Stimulated activated naive CD8-positive, alpha-beta T cell treated with anti-CD3 and anti-CD28 coated beads, Interleukin-15, amount 100 ng/mL, for 72 hours (primary cell): ENCODE measurements around the gene RAET1L.
"Not testable (repeated sequence)": the region's sequence is repeated elsewhere in the genome, so short reads cannot be mapped to it uniquely, and the experiment has no call there.

ENCODE experiments used
- ATAC-seq: fragments of 150-1000 bp; cut with Tn5 transposase; 2 replicates; pipeline ENCODE4 v1.10.0; 2021; ENCODE audit warnings: mild to moderate bottlenecking, moderate library complexity
- DNase-seq, 2 donors: peaks; one replicate each; pipeline ENCODE4 v3.0.0; 2021 to 2022
- H3K27ac Mint-ChIP-seq, 2 donors: one replicate each; pipeline ENCODE4 v1.8.0; 2022; ENCODE audit warnings: mild to moderate bottlenecking in 2 of 2, mixed read lengths in 2 of 2, moderate library complexity in 2 of 2
- H3K27me3 Mint-ChIP-seq: one replicate; pipeline ENCODE4 v1.8.0; 2022; ENCODE audit warnings: mixed read lengths
- H3K4me1 Mint-ChIP-seq: one replicate; pipeline ENCODE4 v1.8.0; 2022; ENCODE audit warnings: mild to moderate bottlenecking, mixed read lengths
- H3K4me3 Mint-ChIP-seq, 2 donors: one replicate each; pipeline ENCODE4 v1.8.0; 2022; ENCODE audit warnings: mild to moderate bottlenecking in 2 of 2, mixed read lengths in 2 of 2, moderate library complexity in 1 of 2
- H3K9me3 Mint-ChIP-seq, 2 donors: one replicate each; pipeline ENCODE4 v1.8.0; 2022; ENCODE audit warnings: mixed read lengths in 2 of 2

RAET1L gene, protein sequence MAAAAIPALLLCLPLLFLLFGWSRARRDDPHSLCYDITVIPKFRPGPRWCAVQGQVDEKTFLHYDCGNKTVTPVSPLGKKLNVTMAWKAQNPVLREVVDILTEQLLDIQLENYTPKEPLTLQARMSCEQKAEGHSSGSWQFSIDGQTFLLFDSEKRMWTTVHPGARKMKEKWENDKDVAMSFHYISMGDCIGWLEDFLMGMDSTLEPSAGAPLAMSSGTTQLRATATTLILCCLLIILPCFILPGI

DNA sequence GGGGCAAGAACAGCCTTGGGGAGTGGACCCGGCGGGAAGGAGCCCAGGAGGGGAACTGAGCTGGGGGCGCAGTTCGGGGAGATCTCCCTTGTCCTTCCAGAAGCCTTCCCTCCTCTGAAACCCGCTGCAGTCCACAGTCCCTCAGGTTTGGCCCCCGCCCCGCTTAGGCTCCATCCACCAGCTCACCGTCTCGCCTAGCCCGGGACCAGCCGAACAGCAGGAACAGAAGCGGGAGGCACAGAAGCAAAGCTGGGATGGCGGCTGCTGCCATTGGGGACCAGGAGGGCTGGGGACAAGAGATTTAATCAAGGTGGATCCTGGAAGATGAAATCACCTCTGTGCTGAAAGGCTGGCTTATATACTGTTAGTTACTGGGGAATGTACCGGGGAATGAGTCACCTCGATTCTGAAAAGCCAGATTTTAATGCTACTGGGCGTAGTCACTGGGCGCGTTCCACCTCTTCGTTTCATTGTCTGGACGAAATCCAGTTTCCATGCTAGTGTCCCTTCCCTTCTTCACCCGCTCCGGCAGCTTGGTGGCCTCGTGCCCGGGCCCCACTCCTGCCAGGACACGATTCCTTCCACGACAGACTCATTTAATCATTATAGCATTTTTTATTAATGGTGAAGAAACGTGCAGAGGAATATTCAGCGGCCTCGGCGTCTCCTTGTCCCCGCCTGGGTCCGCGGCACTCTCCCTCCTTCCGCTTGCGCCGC lies at the start of gene RAET1L:
RAET1L (minus strand) TSS at position 332 of the 717 bp plus-strand sequence; CDS start at position 271, 61 bp downstream.
- no peak within 1 kb of the TSS for H3K27ac Mint-ChIP-seq
- peak in 1 of 2 donors; percentile 44 for DNase-seq
- H3K9me3 Mint-ChIP-seq = no peaks in the 10 kb centered on the region
- ATAC-seq = peak; percentile 87
- H3K4me1 Mint-ChIP-seq = peaks cover 49% of the 10 kb centered on the region
- H3K4me3 Mint-ChIP-seq = peak within 1 kb of the TSS; percentile 21 to 44
- H3K27me3 Mint-ChIP-seq = peaks cover 71% of the 10 kb centered on the region

DNA sequence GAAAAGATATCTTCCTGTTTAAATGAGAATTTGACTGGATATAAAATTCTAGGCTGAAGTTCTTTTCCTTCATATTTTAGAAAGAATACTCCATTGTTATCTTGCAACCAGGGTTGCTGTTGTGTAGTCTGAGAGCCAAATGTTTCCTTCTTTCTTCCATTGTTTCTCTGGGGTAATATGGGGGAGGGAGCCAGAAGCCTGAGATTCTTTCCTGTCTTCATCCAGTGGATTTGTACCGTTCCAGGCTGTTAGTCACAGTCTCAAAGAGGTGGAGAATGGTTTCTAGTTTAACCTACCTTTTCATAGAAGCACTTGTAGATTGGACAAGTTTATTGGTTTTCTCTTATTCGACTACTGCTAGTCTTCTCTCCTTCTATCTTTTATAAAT lies 49.7 kb upstream of the RAET1L start:
- H3K4me3 Mint-ChIP-seq = no peak overlapping the region
- H3K9me3 Mint-ChIP-seq = no peaks in the 10 kb centered on the region
- peaks cover 34% of the 10 kb centered on the region for H3K4me1 Mint-ChIP-seq
- DNase-seq = no peak
- peaks cover 39% of the 10 kb centered on the region for H3K27me3 Mint-ChIP-seq
- no peak for ATAC-seq
- no peak overlapping the region for H3K27ac Mint-ChIP-seq

DNA sequence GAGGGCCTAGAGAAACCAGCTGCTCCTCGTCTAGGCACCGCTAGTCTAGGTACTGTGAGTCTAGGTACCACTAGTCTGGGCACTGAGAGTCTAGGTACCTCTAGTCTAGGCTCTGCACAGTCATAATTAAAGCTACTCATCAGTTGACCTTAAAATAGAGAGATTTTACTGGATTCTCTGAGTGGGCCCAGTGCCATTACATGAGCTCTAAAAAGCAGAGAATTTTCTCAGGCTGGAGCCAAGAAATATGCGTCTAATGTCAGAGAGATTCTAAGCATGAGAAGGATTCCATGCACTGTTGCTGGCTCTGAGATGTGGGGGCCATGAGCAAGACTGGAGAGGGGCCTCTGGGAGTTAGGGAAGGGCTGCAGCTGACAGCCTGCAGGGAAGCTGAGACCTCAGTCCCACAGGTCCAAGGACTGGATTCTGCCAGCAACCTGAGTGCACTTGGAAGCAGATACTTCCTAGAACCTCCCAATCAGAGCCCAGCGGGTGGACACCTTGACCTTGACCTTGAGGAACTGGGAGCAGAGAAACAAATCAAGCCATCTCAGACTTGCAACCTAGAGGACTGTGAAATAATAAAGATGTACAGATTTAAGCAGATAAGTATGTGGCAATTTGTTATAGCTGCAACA lies 49.2 kb upstream of the RAET1L start:
- H3K4me1 Mint-ChIP-seq = peaks cover 34% of the 10 kb centered on the region
- H3K9me3 Mint-ChIP-seq, H3K27ac Mint-ChIP-seq, DNase-seq, H3K4me3 Mint-ChIP-seq, ATAC-seq: not testable (repeated sequence)
- peaks cover 44% of the 10 kb centered on the region for H3K27me3 Mint-ChIP-seq

DNA sequence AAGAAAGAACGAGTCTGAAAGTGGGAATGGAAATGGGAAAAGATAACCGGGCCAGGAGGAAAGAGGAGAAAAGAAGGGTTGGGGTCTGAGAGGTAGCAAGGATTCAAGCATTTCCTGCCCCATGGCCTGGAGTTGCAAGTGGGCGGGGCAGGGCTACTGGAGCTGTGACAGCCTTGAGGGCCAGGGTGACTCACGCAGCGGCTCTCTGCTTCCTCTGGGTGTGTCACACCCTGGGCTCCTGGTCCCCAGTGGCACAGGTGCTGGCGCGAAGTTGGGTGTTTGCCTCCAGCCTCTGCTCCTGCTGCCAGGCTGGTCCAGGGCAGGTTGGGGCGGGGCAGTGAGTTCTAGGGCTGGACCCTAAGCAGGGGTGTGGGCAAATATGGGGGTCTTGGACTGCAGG lies 46.9 kb upstream of the RAET1L start:
- no peak overlapping the region for H3K27ac Mint-ChIP-seq
- peak in 1 of 2 donors; percentile 23 for DNase-seq
- peaks cover 42% of the 10 kb centered on the region for H3K4me1 Mint-ChIP-seq
- no peak for ATAC-seq
- no peaks in the 10 kb centered on the region for H3K9me3 Mint-ChIP-seq
- H3K27me3 Mint-ChIP-seq = peaks cover 45% of the 10 kb centered on the region
- no peak overlapping the region for H3K4me3 Mint-ChIP-seq

DNA sequence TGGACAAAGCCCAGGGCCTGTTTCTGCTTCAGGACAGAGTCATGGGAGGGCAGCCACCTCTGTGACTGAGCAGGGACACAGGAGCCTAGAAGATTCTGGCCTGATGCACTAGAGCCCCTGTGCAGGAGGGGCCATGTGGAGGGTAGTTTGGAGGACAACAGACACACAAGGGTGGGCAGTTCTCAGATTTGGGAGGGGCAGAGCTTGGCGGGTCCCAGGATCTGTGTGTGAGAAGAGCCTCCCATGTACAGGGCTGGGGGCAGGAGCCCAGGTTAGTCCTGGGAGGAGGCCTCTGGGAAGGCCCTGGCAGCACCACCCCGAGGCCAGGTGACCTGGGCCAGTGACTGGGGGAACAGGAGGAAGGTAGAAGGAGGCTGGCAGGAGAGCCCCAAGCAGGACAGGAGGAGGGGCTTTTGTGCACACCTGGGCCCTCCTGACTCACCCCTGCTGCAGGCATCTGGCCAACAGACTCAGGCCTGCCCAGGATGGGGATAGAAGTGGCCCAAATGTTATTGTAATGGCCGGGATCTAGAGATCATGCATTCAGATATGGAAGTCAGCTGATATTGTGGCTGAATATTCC lies 45.0 kb upstream of the RAET1L start:
- no peak for DNase-seq
- Mint-ChIP-seq H3K4me1 (peaks cover 32% of the 10 kb centered on the region), H3K27me3 (peaks cover 51% of the 10 kb centered on the region), H3K9me3 (no peaks in the 10 kb centered on the region), H3K27ac (no peak overlapping the region), H3K4me3 (peak overlapping the region in 1 of 2 donors; percentile 7)
- no peak for ATAC-seq

DNA sequence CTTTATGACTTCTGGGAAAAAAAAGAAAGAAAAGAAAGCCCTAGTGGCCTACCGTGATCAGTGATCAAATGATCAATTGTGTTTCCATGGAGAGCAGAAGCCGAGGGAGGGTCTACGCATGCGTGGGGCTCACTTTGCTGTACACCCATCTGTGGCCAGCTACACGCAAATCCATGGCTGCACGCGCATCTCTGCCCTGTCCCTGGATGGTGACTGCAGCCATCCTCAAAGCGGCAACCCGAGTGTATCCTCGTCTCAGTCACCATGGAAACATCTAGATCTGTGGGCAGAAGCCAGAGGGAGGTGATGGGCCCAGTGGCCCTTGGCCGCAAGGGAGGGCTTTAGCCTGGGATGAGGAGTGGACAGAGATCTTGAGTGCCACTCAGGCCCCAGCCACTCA lies 44.4 kb upstream of the RAET1L start:
- ATAC-seq (no peak), DNase-seq (no peak)
- Mint-ChIP-seq H3K4me1 (peaks cover 32% of the 10 kb centered on the region), H3K4me3 (peak overlapping the region; percentile 7 to 85), H3K27me3 (peaks cover 46% of the 10 kb centered on the region), H3K9me3 (no peaks in the 10 kb centered on the region), H3K27ac (no peak overlapping the region)

DNA sequence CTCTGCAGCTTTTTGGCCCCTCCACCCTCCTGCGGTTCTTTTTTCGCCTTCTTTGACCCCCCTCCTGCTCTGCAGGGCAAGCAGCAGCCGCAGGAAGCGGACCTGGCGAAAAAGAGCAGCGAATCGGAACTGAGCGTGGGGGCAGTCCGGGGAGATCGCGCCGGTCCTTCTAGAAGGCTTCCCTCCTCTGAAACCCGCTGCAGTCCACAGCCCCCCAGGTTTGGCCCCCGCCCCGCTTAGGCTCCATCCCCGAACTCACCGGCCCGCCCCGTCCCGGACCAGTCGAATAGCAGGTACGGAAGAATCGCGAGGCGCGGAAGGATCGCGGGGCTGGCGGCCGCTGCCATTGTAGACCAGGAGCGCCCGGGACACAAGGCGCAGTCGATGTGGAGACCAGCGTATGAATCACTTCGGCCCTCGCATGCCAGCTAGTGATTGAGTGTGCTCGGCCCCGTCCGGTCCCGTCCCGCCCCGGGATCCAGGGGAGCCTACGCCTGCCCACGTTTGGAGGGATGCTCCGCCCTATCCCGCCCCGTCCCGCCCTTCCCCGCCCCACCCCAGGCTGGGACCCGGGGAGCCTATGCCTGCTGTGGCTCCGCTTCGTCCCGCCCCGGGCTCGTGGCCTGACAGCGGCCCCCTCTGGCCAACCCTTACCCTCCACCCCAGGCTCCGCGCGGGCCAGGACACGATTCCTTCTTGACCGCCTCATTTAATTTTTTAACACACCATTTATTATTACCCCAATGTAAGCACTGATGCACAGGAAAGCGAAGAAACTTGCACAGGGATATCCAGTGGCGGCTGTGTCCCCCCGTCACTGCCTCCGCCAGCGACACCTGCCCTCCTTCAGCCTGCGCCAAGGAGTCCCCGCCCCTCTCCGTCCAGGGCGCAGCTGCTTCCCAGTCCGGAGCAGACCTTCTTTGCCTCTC lies 43.7 kb upstream of the RAET1L start, which contains the start of gene ULBP3:
ULBP3 (minus strand) TSS at position 402 of the 929 bp plus-strand sequence; CDS start at position 347, 55 bp downstream.
- H3K27ac Mint-ChIP-seq = peak within 1 kb of the TSS in 1 of 2 donors; percentile 34
- peak; percentile 86 for ATAC-seq
- H3K27me3 Mint-ChIP-seq = peaks cover 39% of the 10 kb centered on the region
- no peaks in the 10 kb centered on the region for H3K9me3 Mint-ChIP-seq
- DNase-seq = peak; percentile 63 to 66
- peak within 1 kb of the TSS; percentile 84 to 85 for H3K4me3 Mint-ChIP-seq
- H3K4me1 Mint-ChIP-seq = peaks cover 32% of the 10 kb centered on the region

DNA sequence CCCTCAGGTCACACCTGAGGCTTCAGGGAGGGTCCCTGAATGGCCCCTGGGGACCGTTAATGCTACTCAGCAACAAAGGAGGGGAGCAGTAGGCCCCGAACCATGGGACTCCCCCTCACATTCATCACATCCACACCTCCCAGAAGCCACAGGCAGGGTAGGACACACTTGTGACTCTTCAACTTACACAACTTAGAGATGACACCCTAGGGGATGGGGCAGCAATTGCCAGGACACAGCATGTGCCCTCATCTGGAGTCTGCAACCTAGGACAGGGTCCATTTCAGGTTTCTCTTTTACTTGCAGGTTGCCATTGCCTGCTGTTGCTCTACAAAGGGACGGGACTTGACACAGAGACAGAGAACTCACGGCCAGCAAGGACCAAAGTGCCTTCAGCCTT lies 42.8 kb upstream of the RAET1L start:
- no peak overlapping the region for H3K27ac Mint-ChIP-seq
- no peaks in the 10 kb centered on the region for H3K9me3 Mint-ChIP-seq
- H3K4me3 Mint-ChIP-seq = peak overlapping the region; percentile 84 to 85
- ATAC-seq (peak; percentile 10), DNase-seq (no peak)
- H3K4me1 Mint-ChIP-seq = peaks cover 32% of the 10 kb centered on the region
- peaks cover 32% of the 10 kb centered on the region for H3K27me3 Mint-ChIP-seq

DNA sequence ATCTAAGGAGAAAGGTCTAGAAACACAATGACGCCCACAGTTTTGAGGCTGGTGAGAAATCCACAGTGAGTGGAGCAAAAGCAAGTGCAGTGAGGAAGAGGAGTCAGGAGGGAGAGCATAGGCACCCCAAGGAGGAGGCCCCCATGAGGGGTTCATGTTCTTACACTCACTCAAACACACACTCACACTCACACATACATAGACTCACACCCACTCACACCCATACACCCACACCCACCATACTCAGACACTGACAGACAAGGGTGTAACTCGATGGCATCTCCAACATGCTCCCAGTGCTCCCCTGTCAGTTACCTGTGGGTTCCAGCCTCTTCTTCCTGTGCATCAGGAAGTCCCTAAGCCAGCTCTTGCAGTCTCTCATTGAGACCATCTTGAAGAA lies 39.8 kb upstream of the RAET1L start:
- Mint-ChIP-seq H3K9me3 (no peaks in the 10 kb centered on the region), H3K4me3 (no peak overlapping the region), H3K27me3 (peaks cover 24% of the 10 kb centered on the region), H3K4me1 (peaks cover 22% of the 10 kb centered on the region), H3K27ac (no peak overlapping the region)
- ATAC-seq (no peak), DNase-seq (no peak)

DNA sequence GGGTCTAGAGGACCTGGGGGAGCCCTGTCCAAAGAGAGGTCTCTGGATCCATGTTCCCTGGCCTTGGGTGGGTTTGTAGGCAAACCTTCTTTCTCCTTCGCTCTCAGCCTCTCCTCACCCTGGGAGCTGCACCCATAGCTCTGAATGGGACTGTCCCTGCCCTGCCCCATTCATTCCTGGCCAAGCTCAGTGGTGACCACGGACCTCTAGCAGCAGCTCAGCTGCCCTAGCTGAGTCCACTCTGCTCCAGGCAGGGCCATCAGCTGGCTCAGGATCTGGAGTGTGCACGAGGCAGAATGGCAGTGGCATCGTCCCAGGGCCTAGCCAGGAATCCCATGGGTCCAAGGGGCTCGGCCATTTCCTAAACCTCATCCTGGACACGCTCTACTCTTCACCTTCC lies 38.3 kb upstream of the RAET1L start:
- Mint-ChIP-seq H3K4me1 (peaks cover 18% of the 10 kb centered on the region), H3K27me3 (peaks cover 32% of the 10 kb centered on the region), H3K4me3 (no peak overlapping the region), H3K9me3 (no peaks in the 10 kb centered on the region), H3K27ac (no peak overlapping the region)
- DNase-seq (no peak), ATAC-seq (no peak)

DNA sequence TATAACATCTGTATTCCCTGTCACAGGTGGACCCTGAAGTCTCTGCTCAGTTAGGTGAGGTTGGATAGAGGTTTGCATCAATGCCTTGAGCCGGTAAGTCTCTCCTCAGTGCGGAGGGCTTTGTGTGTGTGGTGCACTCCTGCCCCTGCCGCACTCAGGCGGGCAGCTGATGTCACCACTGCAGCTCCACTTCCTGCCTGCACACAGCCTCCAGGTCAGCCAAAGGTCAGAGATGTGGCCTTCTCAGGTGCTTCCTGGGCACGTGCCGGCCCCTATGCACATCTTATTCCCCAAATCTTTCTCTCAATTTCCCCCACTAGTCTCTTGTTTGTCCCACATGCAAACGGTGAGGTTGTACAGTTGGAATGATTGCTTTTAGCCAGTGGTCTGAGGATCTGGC lies 34.6 kb upstream of the RAET1L start:
- Mint-ChIP-seq H3K27ac (peak overlapping the region in 1 of 2 donors; percentile 50), H3K27me3 (peaks cover 45% of the 10 kb centered on the region), H3K4me1 (peaks cover 11% of the 10 kb centered on the region)
- not testable (repeated sequence) for H3K9me3 Mint-ChIP-seq, H3K4me3 Mint-ChIP-seq, DNase-seq
- peak; percentile 82 for ATAC-seq

DNA sequence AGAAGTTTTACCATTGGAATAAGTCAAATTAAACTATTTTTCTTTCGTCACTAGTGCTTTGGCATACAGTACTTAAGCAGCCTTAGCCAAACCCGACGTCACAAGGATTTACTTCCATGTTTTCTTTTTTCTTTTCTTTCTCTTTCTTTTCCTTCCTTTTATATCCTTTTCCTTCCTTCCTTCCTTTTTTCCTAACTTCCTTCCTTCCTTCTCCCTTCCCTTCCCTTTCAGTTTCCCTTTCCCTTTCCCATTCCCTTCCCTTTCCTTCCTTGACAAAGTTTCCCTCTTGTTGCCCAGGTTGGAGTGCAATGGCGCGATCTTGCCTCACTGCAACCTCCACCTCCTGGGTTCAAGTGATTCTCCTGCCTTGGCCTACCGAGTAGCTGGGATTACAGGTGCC lies 33.7 kb upstream of the RAET1L start:
- H3K9me3 Mint-ChIP-seq = no peaks in the 10 kb centered on the region
- H3K4me1 Mint-ChIP-seq = peaks cover 11% of the 10 kb centered on the region
- no peak overlapping the region for H3K4me3 Mint-ChIP-seq
- DNase-seq (no peak), ATAC-seq (no peak)
- H3K27me3 Mint-ChIP-seq = peaks cover 55% of the 10 kb centered on the region
- no peak overlapping the region for H3K27ac Mint-ChIP-seq

DNA sequence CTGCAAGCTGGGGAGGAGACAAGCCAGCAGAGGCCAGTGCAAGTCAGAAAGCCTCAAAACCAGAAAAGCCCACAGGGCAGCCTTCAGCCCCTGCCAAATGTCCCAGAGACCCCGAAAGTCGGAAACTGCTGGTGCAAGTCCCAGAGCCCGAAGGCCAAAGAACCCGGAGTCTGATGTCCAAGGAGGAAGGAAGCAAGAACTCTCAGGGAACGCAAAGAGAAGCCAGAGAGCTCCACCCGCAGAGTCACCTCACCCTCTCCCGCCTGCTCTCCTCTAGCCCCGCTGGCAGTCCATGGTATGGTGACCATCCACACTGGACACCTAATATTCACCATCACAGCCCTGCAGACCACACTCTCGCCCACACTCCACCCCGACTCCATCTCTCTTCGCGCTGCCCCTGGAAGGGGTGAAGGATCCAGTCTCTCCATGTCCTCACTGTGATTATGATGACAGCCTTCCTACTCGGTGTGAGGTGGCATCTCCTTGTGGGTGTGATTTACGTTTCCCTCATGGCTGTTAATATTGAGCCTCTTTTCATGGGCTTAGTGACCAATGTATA lies 33.0 kb upstream of the RAET1L start:
- ATAC-seq (no peak), DNase-seq (no peak)
- H3K4me1 Mint-ChIP-seq = peaks cover 11% of the 10 kb centered on the region
- no peak overlapping the region for H3K4me3 Mint-ChIP-seq
- H3K27me3 Mint-ChIP-seq = peaks cover 61% of the 10 kb centered on the region
- H3K27ac Mint-ChIP-seq = no peak overlapping the region
- H3K9me3 Mint-ChIP-seq = no peaks in the 10 kb centered on the region

DNA sequence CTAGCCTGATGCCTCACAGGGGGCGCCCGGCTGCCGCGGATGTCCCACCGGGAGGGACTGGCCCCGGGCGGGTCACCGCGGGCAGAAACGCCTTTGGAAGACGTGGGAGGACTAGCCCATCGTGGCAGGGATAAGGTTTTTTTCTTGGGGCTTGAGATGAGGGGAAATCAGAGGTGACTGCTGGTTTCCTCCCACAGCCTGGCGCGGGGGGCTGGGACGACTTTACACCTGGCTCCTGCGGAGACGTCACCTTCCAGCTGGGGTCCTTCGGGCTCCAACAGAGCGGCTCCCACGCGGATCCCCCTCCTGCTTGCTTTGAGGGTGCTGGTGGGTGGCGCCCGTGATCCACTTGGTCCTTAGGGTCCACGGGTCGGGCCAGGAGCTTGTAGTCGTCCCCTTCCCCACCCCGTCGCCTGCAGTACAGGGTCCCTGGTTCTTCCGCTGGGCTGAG lies 32.2 kb upstream of the RAET1L start:
- peaks cover 11% of the 10 kb centered on the region for H3K4me1 Mint-ChIP-seq
- no peak for ATAC-seq

More for the DNA sequence above, 32.2 kb upstream of the RAET1L start:
- no peak for DNase-seq
- Mint-ChIP-seq H3K27me3 (peaks cover 69% of the 10 kb centered on the region), H3K4me3 (no peak overlapping the region), H3K27ac (no peak overlapping the region), H3K9me3 (no peaks in the 10 kb centered on the region)
